Stimulated activated CD8-positive, alpha-beta memory T cell treated with anti-CD3 and anti-CD28 coated beads, Interleukin-2, amount 100 ng/mL, for 1 hour (primary cell): Measurements from ENCODE around the gene GNAT1.
"Not testable (repeated sequence)": the region's sequence is repeated elsewhere in the genome, so short reads cannot be mapped to it uniquely, and the experiment has no call there.

Experiments used
- DNase-seq, 2 donors: peaks; one replicate each; pipeline ENCODE4 v3.0.0-alpha.2; 2020; ENCODE audit warnings: low read depth in 2 of 2

GNAT1 gene

GRCh38 chr3:50241163-50241562 lies 49.8 kb downstream of the GNAT1 start:
- no peak for DNase-seq

GRCh38 chr3:50241713-50242380 lies 50.4 kb downstream of the GNAT1 start:
- no peak for DNase-seq

GRCh38 chr3:50242381-50242770 lies 51.0 kb downstream of the GNAT1 start:
- no peak for DNase-seq

- DNase-seq: no peak
Measured at GRCh38 chr3:50242851-50243542, 51.6 kb downstream of the GNAT1 start.

GRCh38 chr3:50243543-50243895 lies 52.1 kb downstream of the GNAT1 start:
- no peak for DNase-seq

- DNase-seq: not testable (repeated sequence)
Measured at GRCh38 chr3:50244813-50245212, 53.4 kb downstream of the GNAT1 start.

- no peak for DNase-seq
Measured at GRCh38 chr3:50245251-50245745, 53.9 kb downstream of the GNAT1 start.

- DNase-seq: peak; percentile 91 to 93
Measured at GRCh38 chr3:50245831-50246516, 54.6 kb downstream of the GNAT1 start.

- DNase-seq: peak; percentile 52 to 67
Measured at GRCh38 chr3:50246517-50246954, 55.1 kb downstream of the GNAT1 start.
